Fibroblast of pulmonary artery (primary cell): ENCODE measurements around the gene FYCO1.

Experiments
- DNase-seq: peaks from one replicate; pipeline ENCODE4 v3.0.0-alpha.2; 2010; ENCODE audit warnings: low read depth
- H3K4me3 ChIP-seq: replicated peaks from 2 replicates; pipeline ENCODE4 v1.5.1; 2011; ENCODE audit warnings: low read depth, mild to moderate bottlenecking, control low read depth, low read length, moderate library complexity
- CTCF ChIP-seq: IDR thresholded peaks from 2 replicates; pipeline ENCODE4 v1.5.1; 2011; ENCODE audit warnings: mild to moderate bottlenecking, control low read depth, low read length, inconsistent platforms; ENCODE audit errors: missing control alignments

Gene FYCO1

GRCh38 chr3:46029953-46030543 lies 34.4 kb upstream of the FYCO1 start:
- no peak for TF ChIP-seq CTCF
- DNase-seq, result no peak
- no peak overlapping the region for H3K4me3 ChIP-seq

- H3K4me3 ChIP-seq, result no peak overlapping the region
- DNase-seq, result no peak
- no peak for TF ChIP-seq CTCF
Observed at GRCh38 chr3:46027736-46028397, 32.2 kb upstream of the FYCO1 start.

GRCh38 chr3:46027021-46027705 lies 31.5 kb upstream of the FYCO1 start, which contains the start of gene XCR1:
Gene XCR1 (minus strand): TSS chr3:46027483. CDS start chr3:46021947, 5,536 bp downstream.
- no peak for TF ChIP-seq CTCF
- no peak within 1 kb of the TSS for H3K4me3 ChIP-seq
- no peak for DNase-seq

- no peak for DNase-seq
- H3K4me3 ChIP-seq, result no peak overlapping the region
- no peak for TF ChIP-seq CTCF
Observed at GRCh38 chr3:46025139-46025538, 29.5 kb upstream of the FYCO1 start.

- peak; percentile 76 for DNase-seq
- TF ChIP-seq CTCF, result no peak
- H3K4me3 ChIP-seq, result no peak overlapping the region
Observed at GRCh38 chr3:46024131-46024530, 28.5 kb upstream of the FYCO1 start.

- TF ChIP-seq CTCF, result no peak
- no peak overlapping the region for H3K4me3 ChIP-seq
- DNase-seq, result no peak
Observed at GRCh38 chr3:46022909-46023785, 27.5 kb upstream of the FYCO1 start.
